ENCODE results near the gene EBF4.
"Not testable (repeated sequence)": the region's sequence is repeated elsewhere in the genome, so short reads cannot be mapped to it uniquely, and the experiment has no call there.

The EBF4 gene

GRCh38 chr20:2659547-2659946 is 33.0 kb upstream of the EBF4 start:
- no peak for TF ChIP-seq CTCF (IDR thresholded peaks at IDR 0.05; ENCODE audit: low read depth, low read length)
- no peak for DNase-seq (ENCODE audit: extremely low read depth, low read depth)

- no peak for DNase-seq (ENCODE audit: extremely low read depth, low read depth)
- no peak for TF ChIP-seq CTCF (IDR thresholded peaks at IDR 0.05; ENCODE audit: low read depth, low read length)
These were observed 29.2 kb upstream of the EBF4 start for GRCh38 chr20:2663364-2663886.

DNA sequence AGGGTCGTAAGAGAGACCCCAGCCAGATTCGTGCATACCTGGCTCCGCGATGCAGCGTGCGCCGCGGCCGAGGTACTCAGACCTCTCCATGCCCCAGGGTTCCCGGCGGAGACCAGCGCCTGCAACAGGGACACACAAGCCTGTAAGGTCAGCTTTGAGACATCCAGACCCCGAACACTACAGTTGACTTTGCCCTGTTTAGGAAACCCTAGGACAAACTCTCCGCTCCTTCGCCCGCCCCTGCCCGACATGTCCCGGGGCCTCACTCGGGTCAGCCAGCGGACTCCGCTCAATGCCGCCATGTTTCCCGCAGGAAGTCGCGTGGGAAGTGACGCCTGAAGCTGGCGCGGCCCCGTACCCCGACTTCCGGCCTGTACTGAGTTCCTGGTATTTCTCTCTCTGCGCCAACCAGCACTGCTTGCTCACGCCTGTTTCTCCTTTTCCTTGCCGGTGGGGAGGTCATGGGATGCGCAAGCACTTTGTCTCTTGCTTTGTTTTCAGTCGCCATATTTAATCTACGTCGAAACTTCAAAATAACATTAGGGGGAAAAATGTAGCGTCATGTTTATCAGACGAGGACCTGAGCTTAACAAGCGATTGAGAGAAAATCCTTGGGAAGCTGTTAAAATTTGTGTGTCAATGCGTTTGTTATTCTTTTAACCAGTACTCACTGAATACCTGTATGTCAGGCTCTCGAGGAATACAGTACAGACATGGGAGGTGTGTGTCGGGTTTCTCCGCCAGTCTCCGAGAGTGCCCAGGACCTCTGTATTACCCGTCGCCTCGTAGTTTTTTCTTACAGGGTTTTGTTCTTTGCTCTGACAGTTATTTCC is 28.5 kb upstream of the EBF4 start, which contains the start of gene IDH3B:
Gene IDH3B, minus strand, starts transcription at position 330 of the 833 bp plus-strand sequence. Its CDS starts 28 bp downstream, at position 302.
- peak; percentile 76 for DNase-seq (ENCODE audit: extremely low read depth, low read depth)
- no peak for TF ChIP-seq CTCF (IDR thresholded peaks at IDR 0.05; ENCODE audit: low read depth, low read length)

DNA sequence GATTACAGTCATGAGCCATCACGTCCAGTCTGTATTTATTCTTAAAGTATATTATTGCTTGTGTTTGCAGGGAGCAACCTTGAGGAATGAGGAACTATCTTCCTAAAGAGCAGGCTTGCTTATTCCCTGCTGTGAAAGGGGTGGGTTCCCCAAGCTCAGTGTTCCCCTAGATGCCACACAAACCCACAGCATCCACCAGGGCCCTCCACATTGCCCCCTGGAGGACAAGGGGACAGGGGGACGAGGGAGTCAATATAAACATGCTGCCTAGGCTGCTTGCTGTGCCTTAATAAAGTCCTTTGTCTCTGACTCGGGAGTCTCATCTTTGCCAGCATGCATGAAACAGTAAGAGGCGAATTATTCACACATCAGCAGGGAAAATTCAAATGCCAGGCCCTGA is 20.6 kb upstream of the EBF4 start:
- TF ChIP-seq CTCF (IDR thresholded peaks at IDR 0.05; ENCODE audit: low read depth, low read length): no peak

GRCh38 chr20:2672446-2672845 is 20.1 kb upstream of the EBF4 start:
- DNase-seq (ENCODE audit: extremely low read depth, low read depth): no peak
- TF ChIP-seq CTCF (IDR thresholded peaks at IDR 0.05; ENCODE audit: low read depth, low read length): no peak

More for the DNA sequence above, 20.6 kb upstream of the EBF4 start:
- no peak for DNase-seq (ENCODE audit: extremely low read depth, low read depth)

- DNase-seq (ENCODE audit: extremely low read depth, low read depth): no peak
- TF ChIP-seq CTCF (IDR thresholded peaks at IDR 0.05; ENCODE audit: low read depth, low read length): no peak
These were observed 19.1 kb upstream of the EBF4 start for GRCh38 chr20:2673453-2673852.

GRCh38 chr20:2680046-2680445 is 12.5 kb upstream of the EBF4 start:
- no peak for TF ChIP-seq CTCF (IDR thresholded peaks at IDR 0.05; ENCODE audit: low read depth, low read length)
- no peak for DNase-seq (ENCODE audit: extremely low read depth, low read depth)

DNA sequence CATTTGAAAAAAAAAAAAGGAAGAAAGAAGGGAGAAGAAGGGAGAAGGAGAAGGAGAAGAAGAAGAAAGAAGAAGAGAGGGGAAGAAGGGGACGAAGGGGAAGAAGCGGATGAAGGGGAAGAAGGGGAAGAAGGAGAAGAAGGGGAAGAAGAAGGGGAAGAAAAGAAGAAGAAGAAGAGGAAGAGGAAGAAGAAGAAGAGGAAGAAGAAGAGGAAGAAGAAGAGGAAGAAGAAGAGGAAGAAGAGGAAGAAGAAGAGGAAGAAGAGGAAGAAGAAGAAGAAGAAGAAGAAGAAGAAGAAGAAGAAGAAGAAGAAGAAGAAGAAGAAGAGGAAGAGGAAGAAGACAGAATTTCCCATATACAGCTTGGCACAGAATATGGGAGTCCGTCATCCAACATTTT is 10.5 kb upstream of the EBF4 start:
- not testable (repeated sequence) for DNase-seq (ENCODE audit: extremely low read depth, low read depth)

DNA sequence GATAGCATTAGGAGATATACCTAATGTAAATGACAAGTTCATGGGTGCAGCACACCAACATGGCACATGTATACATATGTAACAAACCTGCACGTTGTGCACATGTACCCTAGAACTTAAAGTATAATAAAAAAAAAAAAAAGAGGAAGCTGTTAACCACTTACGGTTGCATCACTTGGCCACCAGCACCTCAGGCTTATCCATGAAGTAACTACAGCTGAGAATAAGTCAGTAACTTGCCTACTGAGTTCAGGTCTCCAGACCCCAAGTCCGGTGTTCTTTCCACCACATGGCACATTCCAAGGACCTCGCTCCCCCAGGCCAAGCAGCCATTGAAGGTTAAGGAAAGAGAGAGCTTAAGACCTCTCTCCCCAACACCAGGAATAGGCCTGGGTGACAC is 7.8 kb upstream of the EBF4 start:
- not testable (repeated sequence) for DNase-seq (ENCODE audit: extremely low read depth, low read depth)
